ENCODE results near the gene FOXP1. TPM values are rescaled to one million over a fixed set of nuclear protein-coding genes. Genes with fewer than 3 reads are reported as not detected.

The FOXP1 gene
- total RNA-seq, 2 donors from 2014 or later: 41.7 to 94.3 TPM

DNA sequence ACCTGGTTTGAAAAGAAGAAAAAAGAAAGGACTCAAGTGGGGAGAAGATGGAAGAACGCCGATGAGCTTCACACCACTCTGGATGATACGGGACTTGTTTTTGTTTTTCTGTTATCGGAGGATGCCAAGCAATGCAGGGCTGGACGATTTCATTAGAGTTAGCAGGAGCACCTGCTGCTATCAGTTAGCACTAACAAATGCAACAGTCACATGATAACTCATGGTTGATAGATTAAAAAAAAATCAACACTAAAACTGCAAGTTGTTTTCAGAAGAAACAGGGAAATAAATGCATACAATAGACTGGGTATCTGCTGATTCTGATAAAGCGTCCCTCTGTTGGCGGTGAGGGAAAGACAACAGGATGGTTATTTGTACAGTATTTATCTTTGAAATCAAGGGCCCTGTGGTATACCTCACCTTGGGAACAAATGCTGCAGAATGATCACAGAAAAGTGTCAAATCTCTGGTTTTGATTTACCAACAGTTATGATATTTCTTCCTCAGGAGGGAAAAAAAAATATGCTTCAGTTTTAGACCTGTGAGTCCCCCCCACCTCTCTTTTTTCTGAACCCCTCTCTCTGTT, 575.1 kb downstream of the FOXP1 start:
- no peak overlapping the region for H3K4me3 ChIP-seq (ENCODE audit: low read length)
- Mint-ChIP-seq H3K4me3 (peak overlapping the region; percentile 17), H3K27me3 (ENCODE audit: insufficient read depth) (no peaks in the 10 kb centered on the region), H3K27ac (peak overlapping the region; percentile 49), H3K9me3 (peaks cover 2% of the 10 kb centered on the region), H3K36me3 (ENCODE audit: low read depth) (peaks cover 6% of the 10 kb centered on the region), H3K4me1 (peaks cover 33% of the 10 kb centered on the region)
- no peak overlapping the region for H3K27ac ChIP-seq (ENCODE audit: low read depth, low read length)
- peaks cover 5% of the 10 kb centered on the region for H3K4me1 ChIP-seq (ENCODE audit: control insufficient read depth, insufficient read depth, low read length)
- H3K9ac ChIP-seq (ENCODE audit: extremely low read depth, low read length, poor library complexity, severe bottlenecking): no peak overlapping the region
- no peaks in the 10 kb centered on the region for H3K27me3 ChIP-seq (ENCODE audit: control insufficient read depth, insufficient read depth, low read length, poor library complexity, severe bottlenecking)
- DNase-seq: no peak
- TF ChIP-seq CTCF (conservative IDR thresholded peaks at IDR 0.05): peak; percentile 45
- H3K36me3 ChIP-seq (ENCODE audit: control insufficient read depth, insufficient read depth, low read length): no peaks in the 10 kb centered on the region
- WGBS, 2 experiments (ENCODE audit: insufficient coverage in 1 of 2, insufficient read length in 1 of 2): 44 to 70% methylated on average over 6 to 7 of the region's 7 CpGs
- H3K9me3 ChIP-seq (ENCODE audit: control insufficient read depth, low read length): no peaks in the 10 kb centered on the region

GRCh38 chr3:71006810-71007785, 576.4 kb downstream of the FOXP1 start:
- peak overlapping the region; percentile 11 for H3K9ac ChIP-seq (ENCODE audit: extremely low read depth, low read length, poor library complexity, severe bottlenecking)
- peak overlapping the region; percentile 17 for H3K4me3 Mint-ChIP-seq
- H3K36me3 Mint-ChIP-seq (ENCODE audit: low read depth): no peaks in the 10 kb centered on the region
- no peaks in the 10 kb centered on the region for H3K36me3 ChIP-seq (ENCODE audit: control insufficient read depth, insufficient read depth, low read length)
- peak overlapping the region; percentile 38 for H3K27ac ChIP-seq (ENCODE audit: low read depth, low read length)
- WGBS, 2 experiments (ENCODE audit: insufficient coverage in 1 of 2, insufficient read length in 1 of 2): 33 to 43% methylated on average over 1 to 9 of the region's 9 CpGs
- no peaks in the 10 kb centered on the region for H3K9me3 ChIP-seq (ENCODE audit: control insufficient read depth, low read length)
- no peaks in the 10 kb centered on the region for H3K27me3 Mint-ChIP-seq (ENCODE audit: insufficient read depth)
- peaks cover 5% of the 10 kb centered on the region for H3K4me1 ChIP-seq (ENCODE audit: control insufficient read depth, insufficient read depth, low read length)
- H3K4me3 ChIP-seq (ENCODE audit: low read length): no peak overlapping the region
- DNase-seq: peak; percentile 62
- H3K27ac Mint-ChIP-seq: peak overlapping the region; percentile 75
- peaks cover 46% of the 10 kb centered on the region for H3K4me1 Mint-ChIP-seq
- H3K27me3 ChIP-seq (ENCODE audit: control insufficient read depth, insufficient read depth, low read length, poor library complexity, severe bottlenecking): no peaks in the 10 kb centered on the region
- TF ChIP-seq CTCF (conservative IDR thresholded peaks at IDR 0.05): peak; percentile 72
- no peaks in the 10 kb centered on the region for H3K9me3 Mint-ChIP-seq

- Histone ChIP-seq H3K36me3 (ENCODE audit: control insufficient read depth, insufficient read depth, low read length) (no peaks in the 10 kb centered on the region), H3K27ac (ENCODE audit: low read depth, low read length) (no peak overlapping the region), H3K4me3 (ENCODE audit: low read length) (no peak overlapping the region), H3K27me3 (ENCODE audit: control insufficient read depth, insufficient read depth, low read length, poor library complexity, severe bottlenecking) (no peaks in the 10 kb centered on the region), H3K9me3 (ENCODE audit: control insufficient read depth, low read length) (no peaks in the 10 kb centered on the region), H3K4me1 (ENCODE audit: control insufficient read depth, insufficient read depth, low read length) (peaks cover 5% of the 10 kb centered on the region), H3K9ac (ENCODE audit: extremely low read depth, low read length, poor library complexity, severe bottlenecking) (no peak overlapping the region)
- H3K27me3 Mint-ChIP-seq (ENCODE audit: insufficient read depth): no peaks in the 10 kb centered on the region
- H3K36me3 Mint-ChIP-seq (ENCODE audit: low read depth): no peaks in the 10 kb centered on the region
- H3K27ac Mint-ChIP-seq: no peak overlapping the region
- 88% methylated on average over 4 to 9 of the region's 10 CpGs for WGBS, 2 experiments (ENCODE audit: insufficient coverage in 1 of 2, insufficient read length in 1 of 2)
- no peak for TF ChIP-seq CTCF (conservative IDR thresholded peaks at IDR 0.05)
- H3K4me1 Mint-ChIP-seq: peaks cover 58% of the 10 kb centered on the region
- DNase-seq: no peak
- H3K4me3 Mint-ChIP-seq: no peak overlapping the region
- H3K9me3 Mint-ChIP-seq: no peaks in the 10 kb centered on the region
Measured at GRCh38 chr3:71005702-71006321, 577.7 kb downstream of the FOXP1 start.
